C4-2B (cell line): ENCODE measurements around the gene AGPAT3.

Source experiments
- H3K27ac ChIP-seq: fragments of 450-650 bp; 2 replicates; pipeline ENCODE4 v1.5.1; 2017
- CTCF ChIP-seq: fragments of 450-650 bp; conservative IDR thresholded peaks from 2 replicates; pipeline ENCODE4 v1.5.1; 2017; ENCODE audit warnings: mild to moderate bottlenecking
- ZFX ChIP-seq: fragments of 450-650 bp; IDR thresholded peaks from 2 replicates; pipeline ENCODE4 v1.6.1; 2017

AGPAT3 gene

GRCh38 chr21:43908167-43908566 lies 43.1 kb downstream of the AGPAT3 start:
- H3K27ac ChIP-seq = no peak overlapping the region
- TF ChIP-seq ZFX = no peak
- no peak for TF ChIP-seq CTCF

- TF ChIP-seq ZFX (no peak), CTCF (no peak)
- H3K27ac ChIP-seq = no peak overlapping the region
Measured at GRCh38 chr21:43909741-43910400, 44.8 kb downstream of the AGPAT3 start.

DNA sequence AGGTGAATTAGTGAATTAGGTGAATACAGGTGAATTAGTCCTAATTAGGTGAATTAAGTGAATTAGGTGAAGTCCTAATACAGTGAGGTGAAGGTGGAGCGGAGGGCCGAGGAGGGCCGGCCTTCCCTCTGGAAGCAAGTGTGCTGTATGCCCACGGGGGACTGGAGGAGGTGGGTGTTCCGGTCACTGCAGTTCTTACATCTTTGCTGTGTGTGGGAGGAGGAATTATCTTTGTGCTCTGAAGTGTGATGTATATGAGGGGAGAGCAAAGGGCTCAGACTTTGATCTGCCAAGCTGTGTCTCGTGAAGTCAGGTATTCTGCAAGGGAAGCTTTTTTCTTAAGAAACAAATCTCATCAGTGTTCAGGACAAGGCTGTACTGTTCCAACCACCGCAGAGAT lies 45.4 kb downstream of the AGPAT3 start:
- TF ChIP-seq CTCF (no peak), ZFX (no peak)
- no peak overlapping the region for H3K27ac ChIP-seq

- no peak overlapping the region for H3K27ac ChIP-seq
- TF ChIP-seq ZFX (no peak), CTCF (no peak)
Measured at GRCh38 chr21:43911015-43911934, 46.3 kb downstream of the AGPAT3 start.

GRCh38 chr21:43911935-43912487 lies 47.0 kb downstream of the AGPAT3 start:
- no peak overlapping the region for H3K27ac ChIP-seq
- TF ChIP-seq CTCF (no peak), ZFX (no peak)

DNA sequence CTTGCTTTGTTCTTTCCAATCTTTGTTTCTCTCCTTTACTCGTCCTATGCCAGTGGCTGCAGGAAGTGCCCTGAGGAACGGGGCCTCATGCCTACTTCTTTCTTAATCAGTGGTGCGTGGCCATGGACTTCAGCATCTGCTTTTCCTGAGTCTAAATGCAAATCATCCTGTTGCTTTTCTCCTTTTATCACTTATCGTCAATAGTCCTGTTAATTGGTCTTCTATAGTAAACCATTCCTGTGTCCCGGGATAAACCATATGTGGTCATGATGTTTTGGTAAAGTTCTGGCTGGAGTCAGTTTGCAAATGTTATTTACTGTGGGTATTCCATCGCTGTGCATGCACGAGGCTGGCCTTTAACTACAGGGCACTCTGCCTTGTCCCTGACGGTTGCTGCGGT lies 47.5 kb downstream of the AGPAT3 start:
- TF ChIP-seq CTCF (no peak), ZFX (no peak)
- H3K27ac ChIP-seq = no peak overlapping the region

GRCh38 chr21:43912910-43913309 lies 47.9 kb downstream of the AGPAT3 start:
- H3K27ac ChIP-seq = no peak overlapping the region
- TF ChIP-seq CTCF = no peak
- TF ChIP-seq ZFX = no peak
